ENCODE measurements around the gene ADRM1.

ADRM1 gene

DNA sequence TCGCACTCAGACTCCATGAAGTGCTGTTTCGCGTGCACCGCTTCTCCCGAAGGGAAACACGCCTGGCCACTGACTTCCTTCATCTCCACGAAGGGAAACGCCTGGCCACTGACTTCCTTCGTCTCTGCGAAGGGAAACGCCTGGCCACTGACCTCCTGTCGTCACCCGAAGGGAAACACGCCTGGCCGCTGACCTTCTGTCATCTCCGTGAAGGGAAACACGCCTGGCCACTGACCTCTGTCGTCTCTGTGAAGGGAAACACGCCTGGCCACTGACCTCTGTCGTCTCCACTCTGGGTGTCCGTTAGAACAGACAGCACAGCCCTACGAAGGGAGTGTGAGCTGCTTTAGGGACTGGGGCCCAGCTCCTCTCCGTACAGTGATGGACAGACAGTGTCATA is 17.1 kb upstream of the ADRM1 start:
- H3K18ac ChIP-seq (ENCODE audit: low read length) = no peak overlapping the region
- H3K4me2 ChIP-seq (ENCODE audit: low read length) = no peak overlapping the region
- DNase-seq = no peak
- no peak overlapping the region for H2BK15ac ChIP-seq (replicated peaks; ENCODE audit: low read depth)
- no peak overlapping the region for H3K4me3 ChIP-seq (ENCODE audit: low read length)
- H3K4ac ChIP-seq (ENCODE audit: low read depth, low read length) = no peak overlapping the region
- H3K79me1 ChIP-seq (ENCODE audit: low read length) = no peaks in the 10 kb centered on the region
- no peak overlapping the region for H2AK5ac ChIP-seq (ENCODE audit: low read length)
- no peak overlapping the region for H3K27ac ChIP-seq (ENCODE audit: low read depth, low read length)
- peaks cover 6% of the 10 kb centered on the region for H3K36me3 ChIP-seq (ENCODE audit: control insufficient read depth, insufficient read depth, low read length)
- no peaks in the 10 kb centered on the region for H3K79me2 ChIP-seq (ENCODE audit: control insufficient read depth, insufficient read depth, low read length)
- no peak overlapping the region for H2BK120ac ChIP-seq (ENCODE audit: low read depth, low read length)
- no peak overlapping the region for H4K5ac ChIP-seq (ENCODE audit: low read length)
- no peaks in the 10 kb centered on the region for H3K4me1 ChIP-seq (ENCODE audit: control insufficient read depth, low read depth, low read length)
- no peak overlapping the region for H4K8ac ChIP-seq (ENCODE audit: low read depth, low read length)
- no peak overlapping the region for H3K56ac ChIP-seq (ENCODE audit: low read length)
- no CpG with 5 or more reads among the region's 23 CpGs for WGBS (ENCODE audit: extremely low coverage, insufficient coverage, low lambda C conversion rate)
- H2BK5ac ChIP-seq (ENCODE audit: low read length) = no peak overlapping the region
- no peak overlapping the region for H3K23ac ChIP-seq (ENCODE audit: low read length)
- no peak overlapping the region for H3K9ac ChIP-seq (ENCODE audit: low read length)
- H3K27me3 ChIP-seq (ENCODE audit: insufficient read depth, low read length, poor library complexity) = no peaks in the 10 kb centered on the region

DNA sequence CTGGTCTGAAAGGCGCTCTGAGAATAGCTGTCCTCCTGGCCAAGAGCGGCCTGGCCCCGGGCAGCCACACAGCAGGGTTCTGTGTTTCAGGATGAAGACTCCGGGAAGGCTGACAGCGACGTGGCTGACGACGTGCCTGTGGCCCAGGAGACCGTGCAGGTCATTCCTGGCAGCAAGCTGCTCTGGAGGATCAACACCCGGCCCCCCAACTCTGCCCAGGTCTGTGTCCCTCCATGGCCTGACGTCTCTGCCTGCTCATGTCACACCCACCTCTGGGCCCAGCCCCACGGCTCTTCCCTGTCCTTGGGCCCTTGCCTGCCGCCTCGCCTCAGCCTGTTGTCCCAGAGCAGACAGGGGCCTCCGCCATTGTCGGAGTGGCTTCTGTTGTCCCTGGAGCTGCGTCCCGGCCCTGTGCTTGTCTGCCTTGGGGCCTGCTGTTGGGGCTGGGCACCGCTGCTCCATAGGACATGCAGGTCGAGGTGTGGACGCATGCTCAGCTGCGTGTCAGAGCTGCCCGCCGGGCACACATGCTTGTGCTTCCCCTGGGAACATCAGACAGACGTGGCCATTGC is 16.2 kb upstream of the ADRM1 start:
- H3K18ac ChIP-seq (ENCODE audit: low read length) = no peak overlapping the region
- no peak overlapping the region for H3K27ac ChIP-seq (ENCODE audit: low read depth, low read length)
- H4K8ac ChIP-seq (ENCODE audit: low read depth, low read length) = no peak overlapping the region
- H3K4me1 ChIP-seq (ENCODE audit: control insufficient read depth, low read depth, low read length) = no peaks in the 10 kb centered on the region
- no peaks in the 10 kb centered on the region for H3K79me2 ChIP-seq (ENCODE audit: control insufficient read depth, insufficient read depth, low read length)
- H3K23ac ChIP-seq (ENCODE audit: low read length) = no peak overlapping the region
- no peak overlapping the region for H2BK5ac ChIP-seq (ENCODE audit: low read length)
- WGBS (ENCODE audit: extremely low coverage, insufficient coverage, low lambda C conversion rate) = no CpG with 5 or more reads among the region's 25 CpGs
- no peak overlapping the region for H3K4ac ChIP-seq (ENCODE audit: low read depth, low read length)
- no peak overlapping the region for H3K9ac ChIP-seq (ENCODE audit: low read length)
- no peak overlapping the region for H2AK5ac ChIP-seq (ENCODE audit: low read length)
- H3K27me3 ChIP-seq (ENCODE audit: insufficient read depth, low read length, poor library complexity) = no peaks in the 10 kb centered on the region
- H3K79me1 ChIP-seq (ENCODE audit: low read length) = no peaks in the 10 kb centered on the region
- H3K4me3 ChIP-seq (ENCODE audit: low read length) = no peak overlapping the region
- no peak overlapping the region for H3K4me2 ChIP-seq (ENCODE audit: low read length)
- H3K36me3 ChIP-seq (ENCODE audit: control insufficient read depth, insufficient read depth, low read length) = peaks cover 2% of the 10 kb centered on the region
- no peak overlapping the region for H2BK15ac ChIP-seq (replicated peaks; ENCODE audit: low read depth)
- DNase-seq = no peak
- no peak overlapping the region for H2BK120ac ChIP-seq (ENCODE audit: low read depth, low read length)
- H4K5ac ChIP-seq (ENCODE audit: low read length) = no peak overlapping the region
- H3K56ac ChIP-seq (ENCODE audit: low read length) = no peak overlapping the region

DNA sequence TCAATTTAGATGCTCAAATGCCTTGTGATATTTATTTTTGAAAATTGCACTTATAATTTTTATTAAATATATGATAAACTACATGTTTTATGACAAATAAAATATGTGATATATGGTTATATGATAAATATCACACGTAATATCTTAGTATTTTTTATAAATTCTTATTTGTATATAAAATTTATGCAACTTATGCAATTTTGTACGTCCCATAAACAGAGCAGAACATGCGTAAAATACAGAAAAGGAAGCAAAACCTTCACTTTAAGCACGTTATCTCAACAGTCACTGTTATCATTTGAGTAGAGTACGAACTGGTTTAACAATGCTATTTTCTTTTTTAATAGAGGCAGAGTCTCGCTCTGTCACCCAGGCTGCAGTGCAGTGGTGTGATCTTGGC is 15.7 kb upstream of the ADRM1 start:
- peaks cover 3% of the 10 kb centered on the region for H3K36me3 ChIP-seq (ENCODE audit: control insufficient read depth, insufficient read depth, low read length)

DNA sequence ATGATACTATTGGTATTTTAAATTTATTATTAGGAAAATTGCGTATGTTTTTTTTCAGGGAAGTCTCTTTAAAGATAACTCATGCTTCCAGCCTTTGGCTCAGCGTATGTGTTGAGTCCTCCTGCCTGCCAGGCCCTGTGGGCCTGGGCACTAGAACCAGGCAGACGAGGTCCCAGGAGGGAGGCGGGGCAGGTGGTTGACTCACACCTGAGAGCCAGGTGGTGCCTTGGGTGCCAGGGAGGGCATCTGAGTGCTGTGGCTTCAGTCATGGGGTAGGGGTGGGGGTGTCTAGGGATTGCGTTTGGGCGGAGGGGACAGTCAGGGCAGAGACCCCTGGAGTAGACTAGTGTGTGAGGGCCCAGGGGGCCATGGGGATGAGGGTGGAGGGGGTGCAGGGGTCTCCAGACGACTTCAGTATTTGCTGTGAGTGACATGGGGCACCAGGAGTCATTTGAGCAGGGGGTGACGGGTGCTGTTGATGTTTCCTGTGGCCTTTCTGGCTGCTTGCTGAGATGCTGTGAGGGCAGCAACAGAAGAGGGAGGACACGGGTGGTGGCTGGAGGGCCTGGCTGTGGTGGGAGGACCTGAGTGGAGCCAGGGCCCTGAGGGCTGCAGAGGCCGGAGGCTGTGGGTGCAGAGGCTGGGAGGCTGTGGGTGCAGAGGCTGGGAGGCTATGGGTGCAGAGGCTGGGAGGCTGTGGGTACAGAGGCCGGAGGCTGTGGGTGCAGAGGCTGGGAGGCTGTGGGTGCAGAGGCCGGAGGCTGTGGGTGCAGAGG is 14.8 kb upstream of the ADRM1 start:
- Histone ChIP-seq H3K4me1 (ENCODE audit: control insufficient read depth, low read depth, low read length) (no peaks in the 10 kb centered on the region), H3K79me1 (ENCODE audit: low read length) (no peaks in the 10 kb centered on the region), H3K9ac (ENCODE audit: low read length) (no peak overlapping the region), H2BK120ac (ENCODE audit: low read depth, low read length) (no peak overlapping the region), H3K27ac (ENCODE audit: low read depth, low read length) (no peak overlapping the region), H4K5ac (ENCODE audit: low read length) (no peak overlapping the region), H3K4me3 (ENCODE audit: low read length) (no peak overlapping the region), H3K4me2 (ENCODE audit: low read length) (no peak overlapping the region), H2BK5ac (ENCODE audit: low read length) (no peak overlapping the region), H3K56ac (ENCODE audit: low read length) (no peak overlapping the region), H3K4ac (ENCODE audit: low read depth, low read length) (no peak overlapping the region), H2AK5ac (ENCODE audit: low read length) (no peak overlapping the region), H3K18ac (ENCODE audit: low read length) (no peak overlapping the region), H4K8ac (ENCODE audit: low read depth, low read length) (no peak overlapping the region), H3K27me3 (ENCODE audit: insufficient read depth, low read length, poor library complexity) (no peaks in the 10 kb centered on the region), H3K36me3 (ENCODE audit: control insufficient read depth, insufficient read depth, low read length) (peaks cover 3% of the 10 kb centered on the region), H2BK15ac (replicated peaks; ENCODE audit: low read depth) (no peak overlapping the region), H3K79me2 (ENCODE audit: control insufficient read depth, insufficient read depth, low read length) (no peaks in the 10 kb centered on the region), H3K23ac (ENCODE audit: low read length) (no peak overlapping the region)
- no CpG with 5 or more reads among the region's 12 CpGs for WGBS (ENCODE audit: extremely low coverage, insufficient coverage, low lambda C conversion rate)
- DNase-seq = no peak

More for the DNA sequence above, 15.7 kb upstream of the ADRM1 start:
- no peaks in the 10 kb centered on the region for H3K27me3 ChIP-seq (ENCODE audit: insufficient read depth, low read length, poor library complexity)
- H4K8ac ChIP-seq (ENCODE audit: low read depth, low read length) = no peak overlapping the region
- no peak overlapping the region for H3K4ac ChIP-seq (ENCODE audit: low read depth, low read length)
- no peak overlapping the region for H3K18ac ChIP-seq (ENCODE audit: low read length)
- H3K27ac ChIP-seq (ENCODE audit: low read depth, low read length) = no peak overlapping the region
- no peaks in the 10 kb centered on the region for H3K79me2 ChIP-seq (ENCODE audit: control insufficient read depth, insufficient read depth, low read length)
- H3K4me1 ChIP-seq (ENCODE audit: control insufficient read depth, low read depth, low read length) = no peaks in the 10 kb centered on the region
- H3K9ac ChIP-seq (ENCODE audit: low read length) = no peak overlapping the region
- H3K23ac ChIP-seq (ENCODE audit: low read length) = no peak overlapping the region
- H2BK5ac ChIP-seq (ENCODE audit: low read length) = no peak overlapping the region
- H3K79me1 ChIP-seq (ENCODE audit: low read length) = no peaks in the 10 kb centered on the region
- no peak for DNase-seq
- H2BK120ac ChIP-seq (ENCODE audit: low read depth, low read length) = no peak overlapping the region
- H2BK15ac ChIP-seq (replicated peaks; ENCODE audit: low read depth) = no peak overlapping the region
- no peak overlapping the region for H4K5ac ChIP-seq (ENCODE audit: low read length)
- WGBS (ENCODE audit: extremely low coverage, insufficient coverage, low lambda C conversion rate) = no CpG with 5 or more reads among the region's 6 CpGs
- no peak overlapping the region for H3K4me3 ChIP-seq (ENCODE audit: low read length)
- no peak overlapping the region for H3K56ac ChIP-seq (ENCODE audit: low read length)
- no peak overlapping the region for H2AK5ac ChIP-seq (ENCODE audit: low read length)
- H3K4me2 ChIP-seq (ENCODE audit: low read length) = no peak overlapping the region

DNA sequence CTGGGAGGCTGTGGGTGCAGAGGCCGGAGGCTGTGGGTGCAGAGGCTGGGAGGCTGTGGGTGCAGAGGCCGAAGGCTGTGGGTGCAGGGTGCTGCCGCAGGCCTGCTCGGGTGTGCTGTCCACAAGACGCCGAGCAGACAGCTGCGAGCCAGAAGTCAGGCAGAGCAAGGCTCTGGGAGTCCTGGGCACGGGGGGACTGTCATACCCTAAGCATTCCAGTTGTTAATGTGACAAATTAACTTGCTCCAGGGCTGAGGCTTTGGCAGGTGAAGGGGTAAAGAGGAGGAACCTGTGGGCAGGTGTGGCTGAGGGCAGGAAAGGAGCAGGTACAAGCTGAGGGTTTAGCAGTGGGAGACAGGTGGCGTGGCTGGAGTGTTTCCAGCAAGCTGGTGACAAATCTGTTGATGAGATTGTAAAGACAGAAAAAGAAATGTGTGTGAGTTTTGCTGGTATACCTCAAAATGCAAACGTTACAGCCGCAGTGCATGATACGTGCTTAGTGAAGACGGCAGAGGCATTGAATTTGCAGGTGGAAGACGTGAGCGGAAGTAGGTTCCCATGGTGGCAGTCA is 14.2 kb upstream of the ADRM1 start:
- Histone ChIP-seq H3K4me3 (ENCODE audit: low read length) (no peak overlapping the region), H2BK5ac (ENCODE audit: low read length) (no peak overlapping the region), H3K9ac (ENCODE audit: low read length) (no peak overlapping the region), H3K4me1 (ENCODE audit: control insufficient read depth, low read depth, low read length) (no peaks in the 10 kb centered on the region), H3K79me2 (ENCODE audit: control insufficient read depth, insufficient read depth, low read length) (no peaks in the 10 kb centered on the region), H3K4ac (ENCODE audit: low read depth, low read length) (no peak overlapping the region), H2BK15ac (replicated peaks; ENCODE audit: low read depth) (no peak overlapping the region), H2AK5ac (ENCODE audit: low read length) (no peak overlapping the region), H3K79me1 (ENCODE audit: low read length) (no peaks in the 10 kb centered on the region), H3K36me3 (ENCODE audit: control insufficient read depth, insufficient read depth, low read length) (peaks cover 3% of the 10 kb centered on the region), H3K27me3 (ENCODE audit: insufficient read depth, low read length, poor library complexity) (no peaks in the 10 kb centered on the region), H3K18ac (ENCODE audit: low read length) (no peak overlapping the region), H4K5ac (ENCODE audit: low read length) (no peak overlapping the region), H3K56ac (ENCODE audit: low read length) (no peak overlapping the region), H3K23ac (ENCODE audit: low read length) (no peak overlapping the region), H2BK120ac (ENCODE audit: low read depth, low read length) (no peak overlapping the region), H4K8ac (ENCODE audit: low read depth, low read length) (no peak overlapping the region), H3K4me2 (ENCODE audit: low read length) (no peak overlapping the region), H3K27ac (ENCODE audit: low read depth, low read length) (no peak overlapping the region)
- WGBS (ENCODE audit: extremely low coverage, insufficient coverage, low lambda C conversion rate) = no CpG with 5 or more reads among the region's 15 CpGs
- no peak for DNase-seq
